ENCODE results near the gene PHACTR1. TPM values are rescaled to one million over a fixed set of nuclear protein-coding genes. Genes with fewer than 3 reads are reported as not detected.
A peak's percentile ranks its signal among the peaks of the same experiment; 100 is the strongest.
"Not testable (repeated sequence)": the region's sequence is repeated elsewhere in the genome, so short reads cannot be mapped to it uniquely, and the experiment has no call there.

The PHACTR1 gene
- total RNA-seq, 1 donor from 2014 or later, result 85.9 TPM

- Histone ChIP-seq H3K27me3 (ENCODE audit: low read depth) (no peaks in the 10 kb centered on the region), H3K4me1 (peaks cover 64% of the 10 kb centered on the region), H3K9me3 (replicated peaks) (no peaks in the 10 kb centered on the region), H3K36me3 (no peaks in the 10 kb centered on the region), H3K4me3 (peak overlapping the region; percentile 9), H3K27ac (replicated peaks) (peak overlapping the region; percentile 82)
- DNase-seq, result peak; percentile 41
- peak; percentile 44 for TF ChIP-seq CTCF (IDR thresholded peaks at IDR 0.05; ENCODE audit: borderline replicate concordance)
- intact Hi-C loops (cut with micrococcal nuclease), result no loop called here
Measured at GRCh38 chr6:13120483-13121482, 404.2 kb downstream of the PHACTR1 start.

GRCh38 chr6:13124131-13124530 lies 407.6 kb downstream of the PHACTR1 start:
- no peaks in the 10 kb centered on the region for H3K9me3 ChIP-seq (replicated peaks)
- no peak for DNase-seq
- H3K4me3 ChIP-seq, result no peak overlapping the region
- intact Hi-C loops (cut with micrococcal nuclease), result no loop called here
- no peaks in the 10 kb centered on the region for H3K36me3 ChIP-seq
- no peaks in the 10 kb centered on the region for H3K27me3 ChIP-seq (ENCODE audit: low read depth)
- peaks cover 44% of the 10 kb centered on the region for H3K4me1 ChIP-seq
- TF ChIP-seq CTCF (IDR thresholded peaks at IDR 0.05; ENCODE audit: borderline replicate concordance), result no peak
- H3K27ac ChIP-seq (replicated peaks), result no peak overlapping the region

GRCh38 chr6:13125841-13126240 lies 409.3 kb downstream of the PHACTR1 start:
- intact Hi-C loops (cut with micrococcal nuclease), result no loop called here
- TF ChIP-seq CTCF (IDR thresholded peaks at IDR 0.05; ENCODE audit: borderline replicate concordance), result no peak
- no peak for DNase-seq

DNA sequence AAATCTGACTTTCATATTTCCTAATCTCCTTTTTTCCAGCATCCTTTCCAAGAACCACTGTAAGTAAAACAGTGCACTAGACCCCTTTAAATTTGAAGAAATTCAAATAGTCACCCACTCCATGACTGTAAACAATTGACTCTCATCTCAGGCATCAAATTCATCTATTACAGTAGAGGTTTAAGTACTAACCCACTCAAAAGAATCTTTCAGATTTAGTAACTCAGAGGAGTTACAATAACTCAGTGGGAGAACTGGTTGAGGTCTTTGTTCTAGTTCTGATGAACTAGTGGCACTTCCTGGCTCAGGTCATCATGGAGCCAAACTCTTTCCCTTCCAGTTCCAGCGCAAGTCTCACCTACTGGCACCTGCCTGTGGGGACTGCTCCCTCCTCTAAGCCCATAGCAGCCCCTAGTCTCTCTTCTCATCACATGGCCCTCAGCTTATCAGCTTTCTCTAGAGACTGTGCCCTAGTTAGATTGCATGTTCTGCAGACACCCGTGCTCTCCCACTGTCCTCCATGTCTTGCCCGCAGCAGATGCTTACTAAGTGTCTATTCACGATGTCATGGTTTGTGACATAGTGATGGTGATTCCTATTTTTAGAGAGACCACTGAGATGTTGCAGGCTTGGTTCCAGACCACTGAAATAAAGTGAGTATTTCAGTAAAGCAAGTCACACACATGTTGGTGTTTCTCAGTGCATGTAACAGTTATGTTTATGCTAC lies 415.5 kb downstream of the PHACTR1 start:
- TF ChIP-seq CTCF (IDR thresholded peaks at IDR 0.05; ENCODE audit: borderline replicate concordance), result no peak
- no peak for DNase-seq
- Histone ChIP-seq H3K4me3 (no peak overlapping the region), H3K9me3 (replicated peaks) (no peaks in the 10 kb centered on the region), H3K36me3 (no peaks in the 10 kb centered on the region), H3K27me3 (ENCODE audit: low read depth) (no peaks in the 10 kb centered on the region), H3K4me1 (peaks cover 23% of the 10 kb centered on the region), H3K27ac (replicated peaks) (peak overlapping the region; percentile 48)
- intact Hi-C loops (cut with micrococcal nuclease), result no loop called here

More at GRCh38 chr6:13125841-13126240, 409.3 kb downstream of the PHACTR1 start:
- no peak overlapping the region for H3K4me3 ChIP-seq
- H3K36me3 ChIP-seq, result no peaks in the 10 kb centered on the region
- peaks cover 29% of the 10 kb centered on the region for H3K4me1 ChIP-seq
- no peaks in the 10 kb centered on the region for H3K27me3 ChIP-seq (ENCODE audit: low read depth)
- no peaks in the 10 kb centered on the region for H3K9me3 ChIP-seq (replicated peaks)
- H3K27ac ChIP-seq (replicated peaks), result no peak overlapping the region

DNA sequence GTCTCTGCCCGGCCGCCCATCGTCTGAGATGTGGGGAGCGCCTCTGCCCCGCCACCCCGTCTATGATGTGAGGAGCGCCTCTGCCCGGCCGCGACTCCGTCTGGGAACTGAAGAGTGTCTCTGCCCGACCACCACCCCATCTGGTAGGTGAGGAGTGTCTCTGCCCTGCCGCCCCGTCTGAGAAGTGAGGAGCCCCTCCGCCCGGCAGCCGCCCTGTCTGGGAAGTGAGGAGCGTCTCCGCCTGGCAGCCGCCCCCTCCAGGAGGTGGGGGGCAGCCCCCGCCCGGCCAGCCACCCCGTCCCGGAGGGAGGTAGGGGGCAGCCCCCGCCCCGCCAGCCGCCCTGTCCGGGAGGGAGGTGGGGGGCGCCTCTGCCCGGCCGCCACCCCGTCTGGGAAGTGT lies 417.3 kb downstream of the PHACTR1 start:
- intact Hi-C loops (cut with micrococcal nuclease); H3K27ac ChIP-seq (replicated peaks); DNase-seq; H3K36me3 ChIP-seq; H3K27me3 ChIP-seq (ENCODE audit: low read depth); H3K9me3 ChIP-seq (replicated peaks); H3K4me3 ChIP-seq: not testable (repeated sequence)
- peaks cover 35% of the 10 kb centered on the region for H3K4me1 ChIP-seq

Measured in left ventricle myocardium inferior (tissue), 1 donor.